HG03432 (cell line): ENCODE data around the gene BRSK1.
A peak's percentile ranks its signal among the peaks of the same experiment; 100 is the strongest.

ENCODE experiments used
- ATAC-seq: cut with Tn5 transposase; IDR thresholded peaks from one replicate; pipeline ENCODE4 v1.9.1; 2021; ENCODE audit warnings: mild to moderate bottlenecking, moderate library complexity; ENCODE audit not compliant: unreplicated experiment

The BRSK1 gene

DNA sequence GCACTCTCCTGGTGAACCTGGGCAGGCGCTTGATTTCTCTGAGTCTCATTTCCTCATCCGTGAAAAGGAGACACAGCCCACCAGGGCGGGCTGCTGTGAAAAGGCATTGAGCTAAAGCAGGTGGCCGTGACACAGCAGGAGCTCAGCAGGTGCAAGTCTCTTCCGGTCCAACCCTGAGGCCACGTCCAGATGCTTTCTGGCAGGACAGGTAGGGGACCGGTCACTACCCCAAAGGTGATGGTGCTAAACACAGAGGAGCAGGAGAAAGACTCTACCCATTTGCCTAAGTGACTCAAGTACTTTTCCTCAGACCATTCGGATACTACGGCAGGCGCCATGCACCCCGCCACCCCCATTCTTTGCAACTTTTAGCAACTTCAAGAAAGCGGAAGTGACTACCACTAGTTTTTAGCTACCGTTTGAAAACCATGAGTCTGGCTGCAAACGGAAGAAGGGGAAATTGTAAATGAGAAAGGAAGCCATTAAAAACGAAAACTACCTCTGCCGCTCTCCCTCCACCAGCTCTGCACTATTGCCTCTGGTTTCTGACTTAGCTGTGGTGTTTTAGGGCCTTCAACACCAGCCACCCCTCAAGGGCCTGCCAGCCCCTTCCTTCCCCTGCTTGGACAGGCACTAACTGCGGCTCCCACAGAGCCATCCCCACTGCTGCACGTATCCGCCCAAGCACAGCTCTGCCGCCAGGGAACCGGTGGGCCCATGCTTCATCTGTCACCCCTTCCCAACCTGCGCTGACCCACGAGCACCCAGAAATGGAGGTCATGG lies 29.8 kb upstream of the BRSK1 start:
- peak; percentile 34 for ATAC-seq

DNA sequence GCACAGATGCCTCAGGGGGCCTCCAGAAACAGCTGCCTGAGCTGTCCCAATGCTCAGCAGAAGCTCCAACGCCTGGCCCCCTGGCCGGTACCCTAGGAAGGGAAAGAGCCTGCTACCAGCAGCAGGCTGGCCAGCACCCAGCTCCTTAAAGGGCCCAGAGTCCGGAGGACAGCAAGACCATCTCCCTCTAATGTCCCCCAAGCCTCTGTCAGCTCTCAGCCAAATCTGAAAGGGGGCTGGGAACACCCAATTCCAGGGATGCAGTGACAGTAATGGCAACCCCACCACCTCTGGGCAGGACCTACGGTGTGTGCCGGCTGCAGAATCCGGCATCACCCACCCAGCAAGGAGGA lies 29.2 kb upstream of the BRSK1 start:
- ATAC-seq = no peak

DNA sequence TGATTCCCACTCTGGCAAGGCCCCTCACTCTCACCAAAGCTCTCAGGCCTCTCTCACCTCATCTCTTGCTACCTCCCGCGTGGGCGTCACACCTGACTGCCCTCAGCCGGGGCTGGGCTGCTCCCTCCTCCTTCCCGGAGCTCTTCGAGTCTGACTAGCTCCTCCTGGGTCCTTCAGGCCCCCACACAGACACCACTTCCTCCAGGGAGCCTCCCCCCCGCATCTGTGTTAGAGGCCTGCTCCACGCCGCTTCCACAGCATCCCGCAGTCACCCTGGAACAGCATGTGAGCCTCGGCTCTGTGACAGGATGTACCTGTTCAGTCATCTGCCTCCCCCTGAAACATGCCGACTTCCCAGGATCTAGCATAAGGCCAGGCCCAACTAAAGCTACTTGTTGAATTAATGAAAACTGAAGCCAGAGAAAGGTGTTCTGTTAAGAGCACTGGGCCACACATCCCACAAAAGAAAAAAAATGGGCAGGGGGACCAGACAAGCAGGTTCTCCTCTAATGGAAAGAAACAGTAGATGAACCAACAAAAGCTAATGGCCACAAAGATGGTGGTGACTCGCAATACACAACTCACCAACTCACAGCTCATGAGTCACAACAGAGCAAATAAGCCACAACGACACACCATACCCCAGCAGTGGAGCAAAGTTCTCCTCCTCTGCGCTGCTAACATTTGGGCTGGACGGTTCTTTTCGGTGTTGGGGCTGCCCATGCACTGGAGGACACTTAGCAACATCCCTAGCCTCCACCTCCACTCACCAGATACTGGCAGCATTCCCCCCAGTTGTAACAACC lies 28.0 kb upstream of the BRSK1 start:
- no peak for ATAC-seq

DNA sequence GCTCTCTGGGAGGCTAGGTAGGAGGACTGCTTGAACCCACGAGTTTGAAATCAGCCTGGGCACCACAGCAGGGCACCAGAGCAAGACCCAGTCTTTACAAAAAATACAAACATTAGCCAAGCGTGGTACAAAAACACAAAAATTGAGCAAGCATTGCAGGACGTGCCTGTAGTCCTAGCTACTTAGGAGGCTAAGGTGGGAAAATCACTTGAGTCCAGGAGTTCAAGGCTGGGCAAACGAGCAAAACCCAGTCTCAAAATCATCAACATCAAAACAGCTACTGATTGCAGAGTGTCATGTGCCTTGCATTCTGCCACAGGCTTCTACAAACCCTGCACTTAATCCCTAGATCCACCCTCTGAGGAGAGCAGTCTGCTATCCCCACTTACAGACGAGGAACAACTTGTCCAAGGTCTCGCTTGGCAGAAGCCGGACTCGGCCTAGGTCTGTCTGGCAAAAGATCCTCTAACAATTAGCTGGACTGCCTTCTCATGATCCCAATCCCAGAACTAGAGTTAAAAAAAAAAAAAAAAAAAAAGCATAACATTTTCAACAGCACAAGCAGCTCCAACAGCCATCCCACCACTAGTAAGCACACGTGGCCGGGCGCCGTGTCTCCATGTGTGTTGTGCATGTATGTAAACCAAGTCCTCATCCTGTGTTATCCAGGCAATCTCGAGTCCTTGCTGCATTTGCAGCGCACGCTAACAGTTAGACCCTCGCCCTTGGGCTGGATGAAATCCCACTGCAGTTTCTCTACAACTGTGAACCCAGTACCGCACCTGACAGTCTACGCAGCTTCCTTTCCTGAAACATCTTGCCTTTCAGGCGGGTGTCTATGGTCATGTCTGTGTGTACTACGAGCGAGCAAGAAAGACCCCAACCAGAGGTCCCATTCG lies 27.0 kb upstream of the BRSK1 start:
- no peak for ATAC-seq

DNA sequence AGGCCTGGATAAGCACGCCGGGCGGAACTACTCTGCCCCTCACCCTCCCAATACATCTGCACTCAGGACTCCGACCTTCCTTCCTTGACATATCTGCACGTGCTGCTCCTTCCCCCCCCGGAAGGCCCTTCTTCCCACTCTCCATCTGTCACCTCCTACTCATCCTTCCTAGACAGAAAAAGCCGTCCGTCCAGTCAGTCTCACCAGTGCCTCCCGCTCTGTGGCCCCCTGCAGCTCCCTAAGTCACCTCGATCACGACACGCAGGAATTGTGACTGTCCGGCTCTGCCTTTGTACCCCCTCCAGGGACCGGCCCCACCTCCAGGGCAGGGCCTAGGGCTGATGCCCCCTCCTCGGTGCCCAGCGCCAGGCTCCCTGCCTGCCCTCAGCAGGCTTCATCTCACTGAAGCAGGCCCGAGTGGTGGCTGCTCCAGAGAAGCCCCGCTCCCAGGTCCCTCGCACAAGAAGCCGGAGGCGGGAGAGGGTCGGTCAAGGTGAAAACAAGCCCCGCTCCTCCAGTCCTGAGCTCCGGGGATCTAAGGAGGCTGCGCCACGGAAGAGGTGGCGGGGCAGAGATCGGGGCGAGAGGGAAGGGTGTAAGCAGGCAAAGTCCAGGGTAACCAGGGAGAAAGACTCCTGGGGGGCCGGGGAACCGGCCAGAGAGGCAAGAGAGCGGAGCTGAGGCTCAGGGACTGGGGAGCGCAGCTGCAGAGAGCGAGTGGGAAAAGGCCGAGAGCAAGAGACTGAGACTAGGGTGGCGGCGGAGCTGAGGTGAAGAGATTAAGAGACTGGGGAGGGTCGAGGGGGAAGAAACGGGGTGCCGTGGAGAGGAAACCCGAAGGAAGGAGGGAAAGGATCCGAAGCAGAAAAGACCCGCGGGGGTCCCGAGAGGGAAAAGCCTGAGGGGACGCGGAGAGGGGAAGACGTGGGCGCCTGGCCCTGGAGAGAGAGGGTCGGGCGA lies 26.1 kb upstream of the BRSK1 start:
- ATAC-seq = no peak

DNA sequence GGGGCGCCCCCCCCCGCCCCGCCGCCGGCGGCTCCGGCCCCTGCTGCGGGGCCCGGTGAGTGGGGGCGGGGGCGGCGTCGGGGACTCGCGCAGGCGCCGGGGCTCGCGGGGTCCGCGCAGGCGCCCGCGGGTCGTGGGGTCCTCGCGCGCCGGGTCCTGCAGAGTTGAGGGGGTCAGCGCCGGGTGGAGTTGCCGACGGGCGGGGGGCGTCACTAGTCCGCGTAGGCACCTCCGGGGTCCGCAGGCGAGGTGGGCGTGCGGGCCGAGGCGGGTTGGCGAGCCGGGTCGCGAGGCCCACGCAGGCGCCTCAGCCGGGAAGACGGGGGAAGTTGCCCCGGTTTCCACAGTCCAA lies 25.3 kb upstream of the BRSK1 start:
- peak; percentile 15 for ATAC-seq

DNA sequence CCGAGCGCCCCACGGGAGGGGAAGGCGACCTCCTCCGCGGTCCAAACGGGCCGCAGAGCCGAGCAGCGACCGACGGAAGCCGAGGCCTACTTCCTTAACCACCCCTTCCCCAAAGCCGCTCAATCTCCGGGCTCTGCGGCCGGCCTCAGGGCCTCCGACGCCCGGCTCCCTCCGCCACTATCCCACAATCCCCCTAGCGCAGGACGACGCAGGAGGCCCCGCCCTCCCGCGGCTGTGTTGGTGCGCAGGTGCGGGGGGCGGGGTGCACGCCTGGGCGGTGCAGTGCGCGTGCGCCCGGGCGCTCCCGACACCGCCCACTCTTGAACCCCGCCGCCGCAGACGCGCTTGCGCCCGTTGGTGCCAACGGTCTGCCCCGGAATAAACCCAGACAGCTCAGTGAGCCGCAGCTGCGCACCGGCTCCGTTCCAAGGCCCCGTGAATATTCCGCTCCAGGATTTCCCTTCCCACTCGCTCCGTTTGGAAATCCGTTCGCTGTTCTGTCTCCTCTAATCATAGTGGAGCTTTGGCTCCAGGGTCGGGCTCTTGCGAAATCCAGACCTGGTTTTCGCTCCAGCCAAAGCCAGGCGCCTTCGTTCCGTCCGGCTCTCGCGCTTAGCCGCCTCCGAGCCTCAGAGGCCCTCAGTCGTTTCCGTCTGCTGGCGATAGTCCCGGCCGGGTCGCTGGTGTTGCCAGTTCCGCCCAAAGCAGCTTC lies 24.8 kb upstream of the BRSK1 start, which contains the start of gene PPP6R1:
Gene PPP6R1, minus strand, starts transcription at position 190 of the 712 bp plus-strand sequence. CDS start 11,914 bp downstream, outside the sequence.
- peak; percentile 74 for ATAC-seq

DNA sequence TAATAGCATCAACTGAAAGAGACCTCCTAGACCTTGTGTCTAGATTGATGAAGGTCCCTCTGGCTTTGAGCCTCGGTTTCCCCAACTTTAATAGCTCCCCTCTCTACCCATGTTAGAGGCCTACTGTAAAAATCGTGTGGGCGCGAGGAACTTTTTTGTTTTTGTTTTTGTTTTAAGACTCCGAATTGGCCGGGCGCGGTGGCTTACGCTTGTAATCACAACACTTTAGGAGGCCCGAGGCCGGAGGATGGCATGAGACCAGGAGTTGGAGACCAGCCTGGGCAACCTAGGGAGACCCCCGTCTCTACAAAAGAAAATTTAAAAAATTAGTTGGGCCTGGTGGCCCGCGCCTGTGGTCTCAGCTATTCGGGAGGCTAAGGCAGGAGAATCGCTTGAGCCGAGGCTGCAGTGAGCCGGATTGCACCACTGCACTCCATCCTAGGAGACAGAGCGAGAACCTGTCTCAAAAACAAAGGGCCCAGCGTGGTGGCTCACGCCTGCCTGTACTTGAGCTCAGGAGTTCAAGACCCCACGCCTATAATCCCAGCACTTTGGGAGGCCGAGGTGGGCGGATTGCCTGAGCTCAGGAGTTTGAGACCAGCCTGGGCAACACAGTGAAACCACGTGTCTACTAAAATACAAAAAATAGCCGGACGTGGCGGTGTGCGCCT lies 24.1 kb upstream of the BRSK1 start:
- peak; percentile 1 for ATAC-seq

DNA sequence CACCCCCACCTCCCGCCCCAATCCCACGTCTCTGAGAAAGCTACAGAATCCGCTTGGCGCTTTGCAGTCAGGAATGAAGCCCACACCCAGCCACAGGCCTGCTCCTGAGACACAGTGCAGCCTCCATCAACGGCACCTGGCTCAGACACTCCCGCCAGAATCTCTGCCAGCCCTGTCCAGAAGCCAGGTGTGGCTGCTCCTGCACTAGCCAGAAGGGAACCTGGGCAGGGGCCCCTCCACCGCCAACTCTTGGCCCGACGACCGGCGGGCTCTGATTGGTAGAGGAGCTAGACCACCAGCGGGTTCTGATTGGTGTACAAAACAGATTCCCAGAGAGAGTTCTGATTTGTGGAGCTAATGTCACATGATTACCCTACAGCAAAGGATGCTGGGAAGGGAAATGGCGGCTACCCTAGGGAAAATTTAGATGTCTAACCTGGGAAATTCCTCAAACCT lies 22.1 kb upstream of the BRSK1 start:
- no peak for ATAC-seq

DNA sequence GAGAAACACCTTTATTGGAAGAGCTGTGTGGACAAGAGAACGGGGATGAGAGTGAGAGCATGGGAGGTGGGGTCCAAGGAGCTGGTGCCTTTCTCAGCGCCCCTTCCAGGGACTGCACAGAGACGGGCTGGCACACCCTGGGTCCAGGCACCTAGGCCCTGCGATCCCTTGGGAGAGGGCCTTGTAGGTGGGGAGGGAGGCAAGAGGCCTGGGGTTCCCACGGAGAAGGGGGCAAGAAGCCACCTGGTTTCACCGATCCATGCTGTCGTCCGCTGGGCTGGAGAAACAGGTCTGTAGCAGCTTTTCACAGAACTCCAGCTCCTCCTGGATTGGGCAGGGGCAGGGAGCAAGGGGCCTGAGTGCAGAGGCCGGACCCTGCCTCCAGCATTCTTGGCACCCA lies 21.4 kb upstream of the BRSK1 start:
- no peak for ATAC-seq

DNA sequence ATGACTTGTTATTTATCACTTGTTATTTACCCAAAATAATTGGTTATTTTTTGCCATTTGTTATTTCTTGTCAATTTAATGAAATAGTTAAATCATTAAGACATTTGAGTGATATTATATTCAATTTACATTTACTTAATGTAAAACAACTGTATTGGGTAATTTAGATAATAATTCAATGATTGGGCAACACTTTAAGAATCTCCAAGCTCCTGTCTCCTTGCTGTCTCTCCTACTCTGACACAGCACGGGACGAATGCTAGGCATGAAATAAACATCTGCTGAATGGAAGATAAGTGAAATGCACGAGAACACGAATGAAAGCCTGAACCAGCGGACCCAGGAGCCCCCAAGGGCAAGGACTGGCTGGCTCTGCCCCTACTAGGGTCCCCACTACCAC lies 19.3 kb upstream of the BRSK1 start:
- ATAC-seq = no peak

DNA sequence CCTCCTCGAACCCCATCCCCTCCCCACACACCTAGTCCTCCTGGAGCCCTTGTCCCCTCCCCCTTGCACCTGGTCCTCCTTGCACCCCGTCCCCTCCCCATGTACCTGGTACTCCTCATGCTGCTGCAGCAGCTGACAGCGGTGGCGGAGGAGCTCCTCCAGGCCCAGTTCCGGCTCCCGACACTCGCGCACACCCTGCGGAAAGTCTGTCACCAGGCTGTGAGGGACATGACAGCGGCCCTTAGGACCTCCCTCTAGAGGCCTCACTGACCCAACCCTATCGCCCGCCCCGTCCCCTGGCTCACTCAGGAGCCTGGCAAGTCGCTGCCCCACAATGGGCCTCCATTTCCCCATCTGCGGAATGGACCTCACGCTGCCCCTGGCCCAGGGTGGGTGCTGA lies 18.6 kb upstream of the BRSK1 start:
- no peak for ATAC-seq

DNA sequence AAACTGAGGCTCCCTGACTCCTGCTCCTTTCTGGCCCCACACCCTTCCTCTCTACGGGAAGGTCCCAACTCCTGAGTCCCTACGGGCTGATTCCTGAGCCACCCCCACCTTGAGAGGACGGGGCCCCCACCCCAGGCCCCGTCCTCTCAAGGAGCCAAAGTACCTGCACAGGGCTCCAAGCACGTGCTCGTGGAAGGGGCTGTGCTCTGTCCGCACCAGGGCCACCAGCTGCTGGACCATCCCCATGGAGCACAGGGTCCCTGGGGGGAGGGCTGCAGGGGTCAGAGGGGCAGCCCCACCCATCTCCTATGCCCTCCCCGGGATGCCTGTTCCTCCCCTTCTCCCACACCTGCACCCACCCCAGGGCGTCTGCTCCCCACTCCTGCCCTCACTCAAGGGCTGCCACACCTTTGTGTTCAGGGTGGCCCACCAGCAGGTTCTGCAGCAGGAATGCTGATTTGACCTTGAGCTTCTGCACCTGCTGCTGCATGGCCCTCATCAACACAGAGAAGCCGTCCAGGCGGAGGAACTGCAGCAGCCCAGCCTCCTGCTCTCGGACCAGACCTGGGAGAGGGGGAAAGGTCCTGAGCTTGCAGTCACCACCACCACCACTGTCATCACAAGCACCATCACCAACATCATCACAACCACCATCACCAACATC lies 17.9 kb upstream of the BRSK1 start:
- ATAC-seq = no peak

DNA sequence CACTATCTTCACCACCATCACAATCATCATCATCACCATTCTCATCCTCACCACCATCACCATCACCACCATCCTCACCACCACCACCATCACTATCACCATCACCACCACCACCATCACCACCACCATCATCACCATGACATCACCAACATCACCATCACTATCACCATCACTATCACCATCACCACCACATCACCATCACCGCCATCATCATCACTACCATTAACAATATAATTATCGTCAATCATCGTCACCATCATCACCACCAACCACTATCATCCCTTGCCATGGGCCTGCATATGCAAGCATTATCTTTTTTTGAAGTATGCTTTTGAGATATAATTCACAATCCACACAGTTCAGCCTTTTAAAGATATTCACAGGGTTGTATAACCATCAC lies 17.4 kb upstream of the BRSK1 start:
- no peak for ATAC-seq

DNA sequence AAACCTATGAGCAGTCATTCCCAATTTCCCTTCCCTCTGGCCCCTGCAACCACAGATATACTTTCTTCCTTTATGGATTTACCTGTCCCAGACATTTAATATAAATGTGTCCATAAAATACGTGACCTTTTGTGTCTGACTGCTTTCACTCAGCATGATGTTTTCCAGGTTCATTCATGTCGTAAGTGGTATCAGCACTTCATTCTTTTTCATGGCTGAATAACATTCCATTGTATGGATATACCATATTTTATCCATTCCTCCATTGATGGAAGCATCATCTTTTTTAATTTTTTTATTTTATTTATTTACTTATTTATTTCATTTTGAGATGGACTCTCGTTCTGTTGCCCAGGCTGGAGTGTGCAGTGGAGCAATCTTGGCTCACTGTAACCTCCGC lies 17.0 kb upstream of the BRSK1 start:
- ATAC-seq = no peak

DNA sequence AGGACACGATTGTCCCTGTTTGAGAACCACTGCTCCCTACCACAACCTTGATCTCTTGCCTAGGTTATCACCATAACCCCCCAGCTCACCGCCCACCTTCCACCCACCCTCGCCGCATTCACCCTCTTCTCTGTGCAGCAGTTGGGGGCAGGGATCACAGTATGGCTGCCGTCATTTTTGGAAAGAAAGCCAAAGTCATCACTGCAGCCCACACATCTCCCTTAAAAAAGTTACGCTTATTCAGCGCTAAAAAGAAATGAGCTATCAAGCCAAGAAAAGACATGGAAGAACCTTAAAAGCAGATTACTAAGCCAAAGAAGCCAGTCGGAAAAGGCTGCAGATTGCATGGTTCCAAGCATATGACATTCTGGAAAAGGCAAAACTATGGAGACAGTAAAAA lies 14.5 kb upstream of the BRSK1 start:
- no peak for ATAC-seq

DNA sequence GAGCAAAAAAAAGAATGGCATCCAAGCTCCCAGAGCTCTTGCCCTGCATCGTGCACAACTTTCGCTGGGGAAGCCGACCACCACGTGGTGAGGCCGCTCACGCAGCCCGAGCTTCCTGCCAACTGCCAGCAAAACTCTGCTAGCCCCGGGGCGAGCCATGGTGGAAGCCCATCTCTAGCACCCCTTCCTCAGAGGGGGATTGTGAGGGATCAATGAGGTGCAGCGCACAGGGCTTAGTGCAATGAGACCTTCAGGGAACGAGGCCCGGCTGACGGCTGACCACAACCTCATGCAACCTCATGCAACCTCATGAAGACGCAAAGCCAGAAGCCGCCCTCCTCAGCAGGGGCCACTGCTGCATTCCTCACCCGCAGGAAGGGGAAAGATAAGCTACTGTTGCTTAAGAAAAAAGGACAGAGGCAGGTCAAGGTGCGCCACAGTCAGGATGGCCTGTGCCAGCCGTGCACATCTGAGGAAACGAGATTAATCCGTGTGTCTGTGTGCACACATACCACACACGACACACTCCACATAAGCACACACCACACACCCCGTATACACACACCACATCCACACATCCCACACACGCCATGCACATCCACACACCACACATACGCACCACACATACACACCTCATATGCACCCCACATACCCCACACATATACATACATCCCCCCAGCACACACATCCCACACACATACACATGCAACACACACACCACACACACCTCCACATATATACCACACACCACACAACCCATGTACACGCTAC lies 13.4 kb upstream of the BRSK1 start:
- no peak for ATAC-seq

DNA sequence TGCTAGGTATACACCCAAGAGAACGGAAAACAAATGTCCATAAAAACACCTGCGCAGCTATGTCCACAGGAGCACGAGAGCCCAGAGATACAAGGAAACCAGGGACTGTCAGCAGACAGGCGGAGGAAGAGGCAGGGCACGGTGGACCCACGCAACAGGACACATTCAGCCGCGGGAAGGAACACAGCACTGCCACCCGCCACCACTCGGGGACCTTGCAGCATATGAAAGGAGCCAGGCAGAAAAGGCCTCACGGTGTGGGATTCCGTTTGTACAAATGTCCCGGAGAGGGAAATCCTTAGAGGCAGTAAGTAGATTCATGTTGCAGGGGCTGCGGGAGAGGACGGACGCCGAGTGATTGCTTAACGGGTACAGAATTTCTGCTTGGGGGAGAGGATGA lies 11.7 kb upstream of the BRSK1 start:
- no peak for ATAC-seq
